Measurements from ENCODE around the gene RPUSD1. TPM values are rescaled to one million over a fixed set of nuclear protein-coding genes. Genes with fewer than 3 reads are reported as not detected.

Gene RPUSD1
- polyA plus RNA-seq, 1 donor (not counting 4 experiments of a cell fraction or from before 2014, with no cell fraction given), result 11.9 TPM

DNA sequence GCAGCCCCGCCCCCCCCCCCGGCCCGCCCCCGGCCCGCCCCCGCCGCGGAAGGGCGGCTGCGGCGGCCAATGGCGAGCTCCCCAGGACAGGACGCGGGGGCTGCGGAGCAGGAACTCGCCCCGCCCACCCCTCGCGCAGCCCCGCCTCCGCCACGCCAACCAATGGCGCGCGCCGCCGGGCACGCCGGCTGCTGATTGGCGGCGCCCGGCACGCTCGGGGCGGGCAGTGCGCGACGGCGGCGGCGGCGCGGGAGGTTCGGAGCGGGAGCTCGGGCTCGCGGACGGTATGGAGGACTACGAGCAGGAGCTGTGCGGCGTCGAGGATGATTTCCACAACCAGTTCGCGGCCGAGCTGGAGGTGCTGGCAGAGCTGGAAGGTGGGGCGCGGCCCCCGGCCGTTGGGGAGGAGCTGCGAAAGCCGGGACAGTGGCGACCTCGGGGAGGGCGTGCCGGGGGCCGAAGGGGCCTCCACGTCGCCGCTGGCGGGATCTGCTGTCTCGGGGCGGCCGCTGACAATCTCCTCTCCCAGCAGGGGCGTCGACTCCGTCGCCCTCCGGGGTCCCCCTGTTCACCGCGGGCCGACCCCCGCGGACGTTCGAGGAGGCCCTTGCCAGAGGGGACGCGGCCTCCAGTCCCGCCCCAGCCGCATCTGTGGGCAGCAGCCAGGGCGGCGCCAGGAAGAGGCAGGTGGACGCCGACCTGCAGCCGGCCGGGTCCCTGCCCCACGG, 382 bp upstream of the RPUSD1 start, which contains the start of gene CHTF18:
CHTF18 (plus strand) TSS at position 222 of the 728 bp plus-strand sequence; CDS start at position 287, 65 bp downstream.
- no peak for TF ChIP-seq EZH2 (IDR thresholded peaks at IDR 0.05; ENCODE audit: low read length)
- TF ChIP-seq, protein P1, sequence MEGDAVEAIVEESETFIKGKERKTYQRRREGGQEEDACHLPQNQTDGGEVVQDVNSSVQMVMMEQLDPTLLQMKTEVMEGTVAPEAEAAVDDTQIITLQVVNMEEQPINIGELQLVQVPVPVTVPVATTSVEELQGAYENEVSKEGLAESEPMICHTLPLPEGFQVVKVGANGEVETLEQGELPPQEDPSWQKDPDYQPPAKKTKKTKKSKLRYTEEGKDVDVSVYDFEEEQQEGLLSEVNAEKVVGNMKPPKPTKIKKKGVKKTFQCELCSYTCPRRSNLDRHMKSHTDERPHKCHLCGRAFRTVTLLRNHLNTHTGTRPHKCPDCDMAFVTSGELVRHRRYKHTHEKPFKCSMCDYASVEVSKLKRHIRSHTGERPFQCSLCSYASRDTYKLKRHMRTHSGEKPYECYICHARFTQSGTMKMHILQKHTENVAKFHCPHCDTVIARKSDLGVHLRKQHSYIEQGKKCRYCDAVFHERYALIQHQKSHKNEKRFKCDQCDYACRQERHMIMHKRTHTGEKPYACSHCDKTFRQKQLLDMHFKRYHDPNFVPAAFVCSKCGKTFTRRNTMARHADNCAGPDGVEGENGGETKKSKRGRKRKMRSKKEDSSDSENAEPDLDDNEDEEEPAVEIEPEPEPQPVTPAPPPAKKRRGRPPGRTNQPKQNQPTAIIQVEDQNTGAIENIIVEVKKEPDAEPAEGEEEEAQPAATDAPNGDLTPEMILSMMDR (optimal IDR thresholded peaks at IDR 0.05 in 1 of 3, IDR thresholded peaks at IDR 0.05 in 1 of 3, conservative IDR thresholded peaks at IDR 0.05 in 1 of 3; ENCODE audit: extremely low read depth in 1 of 3, insufficient read depth in 2 of 3, low read length in 3 of 3), result no peak
- peaks cover 27% of the 10 kb centered on the region for H3K79me2 ChIP-seq (ENCODE audit: control insufficient read depth, insufficient read depth, low read length)
- dilution Hi-C loops (cut with MboI; ENCODE audit: extremely low pct_ligation_motif_present, low sequenced_read_pairs), result no loop called here
- peaks cover 7% of the 10 kb centered on the region for H4K20me1 ChIP-seq (ENCODE audit: control insufficient read depth, extremely low read depth, insufficient read depth, low read length)
- no peak for FAIRE-seq
- peak within 1 kb of the TSS; percentile 79 for H2AFZ ChIP-seq (ENCODE audit: control insufficient read depth, low read length)
- H3K9me1 ChIP-seq (ENCODE audit: control insufficient read depth, extremely low read depth, insufficient read depth, low read length), result no peaks in the 10 kb centered on the region
- peak within 1 kb of the TSS; percentile 83 for H3K9ac ChIP-seq (ENCODE audit: control insufficient read depth, extremely low read depth, insufficient read depth, low read length)
- DNase-seq (ENCODE audit: low read depth, low spot score), result no peak
- peak within 1 kb of the TSS; percentile 88 for H3K4me2 ChIP-seq (ENCODE audit: control insufficient read depth, extremely low read depth, insufficient read depth, low read depth, low read length)
- H3K4me1 ChIP-seq (ENCODE audit: control insufficient read depth, extremely low read depth, insufficient read depth, low read length), result peaks cover 19% of the 10 kb centered on the region
- H3K9me3 ChIP-seq (ENCODE audit: control insufficient read depth, low read depth, low read length), result no peaks in the 10 kb centered on the region
- no peaks in the 10 kb centered on the region for H3K27me3 ChIP-seq (ENCODE audit: control insufficient read depth, extremely low read depth, insufficient read depth, low read length)
- H3K27ac ChIP-seq (ENCODE audit: control insufficient read depth, insufficient read depth, low read length), result peak within 1 kb of the TSS; percentile 47
- H3K36me3 ChIP-seq (ENCODE audit: control insufficient read depth in 2 of 2, extremely low read depth in 1 of 2, insufficient read depth in 2 of 2, low read length in 2 of 2), result peaks cover 5 to 12% of the 10 kb centered on the region in 2 experiments
- peak within 1 kb of the TSS; percentile 74 to 86 (median 86) for H3K4me3 ChIP-seq (ENCODE audit: control insufficient read depth in 2 of 3, extremely low read depth in 1 of 3, insufficient read depth in 2 of 3, low read depth in 1 of 3, low read length in 3 of 3)

DNA sequence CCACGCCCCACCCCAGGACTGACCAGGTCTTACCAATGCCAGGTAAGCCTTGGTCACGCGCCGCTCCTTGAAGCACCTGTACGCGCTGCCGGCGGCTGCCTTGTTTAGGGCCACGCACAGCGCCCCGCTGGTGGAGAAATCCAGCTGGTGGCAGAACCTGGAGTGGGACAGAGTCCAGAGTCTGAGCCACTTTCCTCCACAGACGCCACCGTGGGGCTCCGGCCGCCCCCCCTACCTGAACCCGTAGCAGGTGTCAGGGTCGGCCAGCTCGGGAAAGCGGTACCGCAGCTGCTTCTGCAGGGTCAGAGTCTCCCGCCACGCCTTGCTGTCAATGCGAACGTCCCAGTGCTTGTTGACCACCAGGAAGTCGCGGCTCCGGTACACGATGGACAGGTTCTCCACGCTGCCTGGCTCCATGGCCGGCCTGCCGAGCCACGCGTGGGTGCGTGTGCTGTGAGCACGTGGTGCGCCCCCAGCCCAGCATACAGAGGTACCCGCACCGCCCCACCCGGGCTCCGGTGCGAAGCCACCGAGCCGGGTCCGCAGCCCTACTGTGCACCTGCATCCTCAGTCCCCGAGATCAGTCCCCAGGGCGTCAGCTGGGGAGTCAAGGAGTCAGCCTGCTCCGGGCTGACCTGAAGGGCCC, 737 bp downstream of the RPUSD1 start:
- dilution Hi-C loops (cut with MboI; ENCODE audit: extremely low pct_ligation_motif_present, low sequenced_read_pairs), result no loop called here
- Histone ChIP-seq H2AFZ (ENCODE audit: control insufficient read depth, low read length) (no peak overlapping the region), H3K4me3 (ENCODE audit: control insufficient read depth in 2 of 3, extremely low read depth in 1 of 3, insufficient read depth in 2 of 3, low read depth in 1 of 3, low read length in 3 of 3) (peak overlapping the region; percentile 74 to 86 (median 86)), H3K4me1 (ENCODE audit: control insufficient read depth, extremely low read depth, insufficient read depth, low read length) (peaks cover 29% of the 10 kb centered on the region), H3K9me1 (ENCODE audit: control insufficient read depth, extremely low read depth, insufficient read depth, low read length) (no peaks in the 10 kb centered on the region), H3K27me3 (ENCODE audit: control insufficient read depth, extremely low read depth, insufficient read depth, low read length) (peaks cover 2% of the 10 kb centered on the region), H3K4me2 (ENCODE audit: control insufficient read depth, extremely low read depth, insufficient read depth, low read depth, low read length) (peak overlapping the region; percentile 88), H3K36me3 (ENCODE audit: control insufficient read depth in 2 of 2, extremely low read depth in 1 of 2, insufficient read depth in 2 of 2, low read length in 2 of 2) (peaks cover 5 to 12% of the 10 kb centered on the region in 2 experiments), H3K27ac (ENCODE audit: control insufficient read depth, insufficient read depth, low read length) (peak overlapping the region; percentile 47), H3K79me2 (ENCODE audit: control insufficient read depth, insufficient read depth, low read length) (peaks cover 27% of the 10 kb centered on the region), H4K20me1 (ENCODE audit: control insufficient read depth, extremely low read depth, insufficient read depth, low read length) (peaks cover 7% of the 10 kb centered on the region), H3K9me3 (ENCODE audit: control insufficient read depth, low read depth, low read length) (no peaks in the 10 kb centered on the region), H3K9ac (ENCODE audit: control insufficient read depth, extremely low read depth, insufficient read depth, low read length) (peak overlapping the region; percentile 83)
- no peak for TF ChIP-seq EZH2 (IDR thresholded peaks at IDR 0.05; ENCODE audit: low read length)
- TF ChIP-seq, protein P1 (optimal IDR thresholded peaks at IDR 0.05 in 1 of 3, IDR thresholded peaks at IDR 0.05 in 1 of 3, conservative IDR thresholded peaks at IDR 0.05 in 1 of 3; ENCODE audit: extremely low read depth in 1 of 3, insufficient read depth in 2 of 3, low read length in 3 of 3), result no peak
- FAIRE-seq (no peak), DNase-seq (ENCODE audit: low read depth, low spot score) (no peak)

Data from keratinocyte (primary cell).